Kidney (tissue), 14 donors: ENCODE data around the gene POLR3A. TPM values are rescaled to one million over a fixed set of nuclear protein-coding genes. Genes with fewer than 3 reads are reported as not detected.

Experiments
- DNase-seq, 5 donors: peaks; one replicate each; pipeline ENCODE4 v3.0.0-alpha.2; 2013 to 2020
- FAIRE-seq: peaks from 2 replicates; lab custom pipeline; 2012; peaks lifted over from hg19 to GRCh38; lab: Jason Lieb, UNC
- H3K27ac ChIP-seq, 2 donors: one replicate each; pipeline ENCODE4 v1.7.0; 2013; ENCODE audit warnings: low read depth in 2 of 2, low read length in 2 of 2, inconsistent platforms in 1 of 2
- H3K27me3 ChIP-seq: one replicate; pipeline ENCODE4 v1.7.1; 2013; ENCODE audit warnings: low read length, inconsistent platforms; ENCODE audit not compliant: control insufficient read depth, insufficient read depth
- H3K36me3 ChIP-seq, 3 donors: one replicate each; pipeline versions ENCODE4 v1.7.0 to v1.7.1; 2013; ENCODE audit warnings: low read length in 3 of 3, control low read depth in 1 of 3, inconsistent platforms in 1 of 3; ENCODE audit not compliant: insufficient read depth in 3 of 3, control insufficient read depth in 2 of 3
- H3K4me1 ChIP-seq, 3 donors: one replicate each; pipeline versions ENCODE4 v1.7.0 to v1.7.1; 2013; ENCODE audit warnings: low read length in 3 of 3, inconsistent platforms in 1 of 3, low read depth in 1 of 3; ENCODE audit not compliant: control insufficient read depth in 2 of 3, insufficient read depth in 2 of 3
- H3K4me3 ChIP-seq, 3 donors: one replicate each; pipeline versions ENCODE4 v1.7.0 to v1.8.1; 2013; ENCODE audit warnings: low read length in 3 of 3, control low read depth in 1 of 3, inconsistent platforms in 1 of 3
- H3K9ac ChIP-seq, 3 donors: one replicate each; pipeline versions ENCODE4 v1.7.0 to v1.7.1; 2013; ENCODE audit warnings: low read length in 3 of 3, control low read depth in 1 of 3, inconsistent platforms in 1 of 3
- H3K9me3 ChIP-seq, 3 donors: one replicate each; pipeline versions ENCODE4 v1.7.0 to v1.7.1; 2013; ENCODE audit warnings: low read length in 3 of 3, control low read depth in 1 of 3, inconsistent platforms in 1 of 3; ENCODE audit not compliant: control insufficient read depth in 2 of 3, insufficient read depth in 1 of 3
- CTCF ChIP-seq: IDR thresholded peaks from 3 replicates; pipeline ENCODE4 v1.5.1; 2012; ENCODE audit warnings: mild to moderate bottlenecking, moderate library complexity, borderline replicate concordance; ENCODE audit not compliant: insufficient read depth; ENCODE audit errors: extremely low read depth
- intact Hi-C: fragments of 100-400 bp; cut with DNase I; formaldehyde crosslinking; loops from one replicate; pipeline ENCODE4 v1.11.1; 2022
- polyA plus RNA-seq: library from polyadenylated mRNA; stranded (reverse); fragments of 350-450 nt; fragmentation: Illumina TruSeq; extraction: RNeasy Lipid Tissue Mini Kit (QIAGEN cat#74804); gene quantifications from one replicate; pipeline ENCODE4 v1.2.3, GENCODE V29; 2014; ENCODE audit warnings: low read depth, low replicate concordance; ENCODE audit not compliant: insufficient read depth
- total RNA-seq: library from RNA; stranded (reverse); fragmentation: NEBNext Ultra II Directional; extraction: Animal tissue kit (Norgen Biotek cat#: 25700); gene quantifications from one replicate; pipeline ENCODE4 v1.2.1, GENCODE V29; 2021
- donor health status: control.
- donor health status: control.
- donor health status: control.
- donor health status: control.
- donor health status: control.
- donor health status: DM: yes; HTN: yes; CAD: no.
- donor health status: Normal renal cell carcinoma (clear cell type).

The POLR3A gene
- total and polyA plus RNA-seq, 2 donors from 2014 or later: 4.9 to 13.3 TPM

- no peak for FAIRE-seq
- Histone ChIP-seq H3K36me3 (no peaks in the 10 kb centered on the region), H3K27me3 (no peaks in the 10 kb centered on the region), H3K27ac (peak overlapping the region in 1 of 2 donors; percentile 8), H3K9ac (no peak overlapping the region), H3K4me3 (no peak overlapping the region), H3K9me3 (peaks cover 0 to under 1% (median 0%) of the 10 kb centered on the region in 3 donors), H3K4me1 (no peaks in the 10 kb centered on the region)
- no peak for DNase-seq
- intact Hi-C loops: no loop called here
- no peak for TF ChIP-seq CTCF
Measured at GRCh38 chr10:77969114-77969513, 60.2 kb downstream of the POLR3A start.

DNA sequence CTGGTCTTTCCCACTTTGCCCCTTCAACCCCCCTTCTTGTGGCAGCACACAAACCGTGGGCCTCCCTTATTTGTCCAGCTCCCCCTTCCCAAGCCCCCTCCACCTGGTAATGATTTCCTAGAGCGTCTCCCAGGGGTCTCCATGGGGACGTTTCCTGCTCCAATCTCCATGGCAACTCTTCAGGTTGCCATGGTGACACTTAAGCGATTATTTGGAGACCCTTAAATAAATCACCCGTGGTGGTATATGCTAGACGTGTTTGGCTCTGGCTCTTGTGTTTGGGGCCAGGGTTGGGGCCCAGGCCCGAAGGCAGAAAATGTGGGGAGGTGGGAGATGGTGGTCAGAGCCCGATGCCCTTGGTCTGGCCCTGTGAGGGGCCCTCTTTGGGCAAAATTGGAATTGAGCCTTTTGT, 61.7 kb downstream of the POLR3A start:
- Histone ChIP-seq H3K27me3 (no peaks in the 10 kb centered on the region), H3K4me3 (no peak overlapping the region), H3K27ac (no peak overlapping the region), H3K9ac (no peak overlapping the region), H3K4me1 (no peaks in the 10 kb centered on the region), H3K36me3 (no peaks in the 10 kb centered on the region), H3K9me3 (peaks cover 0 to 3% (median 0%) of the 10 kb centered on the region in 3 donors)
- peak in 4 of 5 donors; percentile 89 to 95 (median 90) for DNase-seq
- TF ChIP-seq CTCF: no peak
- no peak for FAIRE-seq
- intact Hi-C loops: no loop called here

GRCh38 chr10:77965294-77965693, 64.0 kb downstream of the POLR3A start:
- no peak for FAIRE-seq
- TF ChIP-seq CTCF: no peak
- no peak for DNase-seq
- Histone ChIP-seq H3K27me3 (no peaks in the 10 kb centered on the region), H3K36me3 (no peaks in the 10 kb centered on the region), H3K4me1 (no peaks in the 10 kb centered on the region), H3K9ac (no peak overlapping the region), H3K27ac (no peak overlapping the region), H3K9me3 (peaks cover 0 to 3% (median 0%) of the 10 kb centered on the region in 3 donors), H3K4me3 (no peak overlapping the region)
- intact Hi-C loops: no loop called here

DNA sequence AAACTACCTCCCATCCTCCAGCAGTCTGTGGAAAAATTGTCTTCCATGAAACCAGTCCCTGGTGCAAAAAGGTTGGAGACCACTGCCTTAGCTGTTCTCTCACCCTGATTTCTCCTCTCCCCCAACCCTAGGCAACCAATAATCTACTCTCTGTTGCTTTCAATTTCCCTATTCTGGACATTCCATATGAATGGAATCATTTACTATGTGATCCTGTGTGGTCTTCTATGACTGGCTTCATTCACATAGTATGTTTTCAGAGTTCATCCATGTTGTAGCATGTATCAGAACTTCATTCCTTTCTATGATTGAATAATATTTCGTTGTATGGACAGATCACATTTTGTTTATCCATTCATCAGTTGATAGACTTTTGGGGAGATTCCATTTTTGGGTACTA, 64.5 kb downstream of the POLR3A start:
- H3K9ac ChIP-seq: no peak overlapping the region

More for the DNA sequence above, 64.5 kb downstream of the POLR3A start:
- Histone ChIP-seq H3K4me3 (no peak overlapping the region), H3K9me3 (peaks cover 0 to 3% (median 0%) of the 10 kb centered on the region in 3 donors), H3K4me1 (no peaks in the 10 kb centered on the region), H3K36me3 (no peaks in the 10 kb centered on the region), H3K27ac (no peak overlapping the region), H3K27me3 (no peaks in the 10 kb centered on the region)
- TF ChIP-seq CTCF: no peak
- FAIRE-seq (no peak), DNase-seq (no peak)
- intact Hi-C loops: no loop called here
